Hippocampal formation (tissue), 2 donors: ENCODE results near the gene CAPS2.
"Not testable (repeated sequence)": the region's sequence is repeated elsewhere in the genome, so short reads cannot be mapped to it uniquely, and the experiment has no call there.

ENCODE experiments used
- DNase-seq, 2 donors: peaks; one replicate each; lab custom pipeline; 2025; lab: John Stamatoyannopoulos, UW

CAPS2 gene

DNA sequence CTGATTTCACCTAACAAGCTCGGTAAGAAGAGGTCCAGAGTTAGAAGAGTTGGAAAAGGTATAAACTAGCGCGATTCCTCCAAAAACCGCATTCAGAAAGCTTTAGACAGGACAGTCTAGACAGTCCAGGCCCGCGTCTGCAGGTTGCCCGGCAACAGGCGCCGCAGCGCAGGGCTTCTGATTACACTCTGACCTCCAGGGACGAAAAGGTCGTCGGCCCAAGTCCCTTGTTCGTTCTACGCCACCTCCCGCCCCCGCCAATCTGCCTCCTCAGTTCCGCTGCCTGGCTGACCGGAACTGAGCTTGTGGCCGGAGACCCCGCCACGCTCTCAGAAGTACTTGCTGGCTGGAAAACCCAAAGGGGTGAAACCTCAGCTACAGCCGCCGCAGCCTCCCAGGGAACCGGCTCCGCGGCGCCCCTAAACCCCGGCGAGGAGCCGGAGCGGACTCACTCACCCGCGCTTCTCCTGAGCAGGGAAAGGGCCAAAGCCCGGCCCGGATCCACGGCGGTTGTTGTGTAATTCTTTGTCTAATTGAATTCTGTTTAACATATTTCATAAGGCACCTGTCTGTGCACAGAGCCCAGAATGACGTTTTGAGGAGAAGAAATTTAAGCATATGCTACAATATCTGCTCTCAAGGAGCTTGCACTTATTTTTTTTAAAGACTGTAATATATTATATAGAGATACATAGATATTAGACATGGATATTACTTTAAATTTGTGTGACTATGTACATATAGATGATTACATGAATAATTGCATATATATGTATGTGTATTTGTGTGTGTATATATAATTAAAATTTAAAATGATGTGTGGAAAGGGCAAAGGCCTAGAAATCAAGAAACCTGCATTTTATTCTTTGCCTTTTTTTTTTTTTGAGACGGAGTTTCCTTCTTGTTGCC, at the start of gene CAPS2:
CAPS2 (minus strand) TSS at position 407 of the 909 bp plus-strand sequence. CDS start 3,826 bp downstream, outside the sequence.
- peak; percentile 64 to 83 for DNase-seq

DNA sequence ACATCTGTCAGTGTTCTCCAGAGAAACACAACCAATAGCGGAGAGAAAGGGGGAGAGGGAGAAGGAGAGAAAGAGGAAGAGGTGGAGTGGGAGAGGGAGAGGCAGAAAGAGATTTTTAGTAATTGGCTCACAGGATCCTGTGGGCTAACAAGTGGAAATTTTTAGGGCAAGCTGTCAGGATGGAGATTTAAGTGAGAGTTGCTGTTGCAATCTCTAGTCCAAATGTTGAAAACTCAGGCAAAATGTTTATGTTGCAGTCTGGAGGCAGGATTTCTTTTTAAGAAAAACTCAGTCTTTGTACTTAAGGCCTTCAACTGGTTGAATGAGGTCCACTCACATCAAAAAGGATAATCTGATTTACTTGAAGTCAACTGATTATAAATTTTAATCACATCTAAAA, 48.2 kb upstream of the CAPS2 start:
- no peak for DNase-seq

DNA sequence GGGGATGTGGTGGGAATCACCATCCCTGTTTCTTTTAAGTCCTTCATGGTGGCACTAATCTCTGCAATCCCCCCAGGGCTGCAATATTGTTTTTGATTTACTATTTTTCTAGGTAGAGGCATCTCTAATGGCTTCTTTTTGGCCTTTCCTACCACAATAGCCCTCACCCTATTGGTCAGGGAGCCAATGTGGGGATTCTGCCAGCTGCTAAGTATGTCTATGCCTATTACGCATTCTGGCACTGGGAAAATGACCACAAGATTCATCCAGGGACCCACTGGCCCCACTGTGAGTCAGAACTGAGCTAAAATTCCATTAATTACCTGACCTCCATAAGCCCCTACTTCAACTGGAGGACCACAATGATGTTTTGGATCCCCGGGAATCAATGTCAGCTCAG, 44.8 kb upstream of the CAPS2 start:
- DNase-seq = no peak

DNA sequence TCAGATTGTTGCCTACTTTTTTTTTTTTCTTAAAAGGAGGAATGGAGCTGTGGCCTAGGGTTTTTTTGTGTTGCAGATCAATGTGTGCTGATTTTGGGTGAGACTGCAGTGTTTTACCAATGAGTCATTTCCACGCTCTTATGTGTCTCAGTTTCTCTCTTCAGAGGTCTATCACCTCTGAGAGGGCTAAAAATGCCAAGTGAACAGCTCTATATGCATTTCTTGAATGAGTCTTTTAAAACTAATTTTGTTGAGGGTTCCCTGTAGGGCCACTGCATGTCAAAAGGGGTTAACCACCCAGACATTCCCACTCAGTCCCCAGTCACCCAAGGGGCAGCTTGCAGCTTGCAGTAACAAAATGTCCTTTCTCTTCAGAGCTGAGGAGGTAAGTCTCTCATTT, 36.5 kb upstream of the CAPS2 start:
- no peak for DNase-seq

DNA sequence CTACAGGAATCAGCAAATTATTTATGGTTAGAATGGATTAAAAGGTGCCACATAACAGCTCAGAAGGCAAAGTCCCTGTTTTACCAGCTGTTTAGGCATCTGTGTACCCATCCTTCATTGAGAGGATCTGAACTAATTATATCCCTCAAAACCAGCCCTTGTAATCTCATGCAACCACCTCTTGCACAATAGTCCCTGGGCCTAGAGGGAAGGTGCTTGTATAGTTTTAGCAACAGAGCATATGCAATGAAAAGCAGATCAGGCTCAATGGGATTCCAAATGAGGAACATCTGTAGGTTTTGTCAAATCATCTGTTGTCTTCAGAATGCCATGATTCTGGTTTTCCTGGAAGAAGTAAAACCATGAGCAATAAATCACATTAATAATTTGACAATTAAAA, 34.8 kb upstream of the CAPS2 start:
- no peak for DNase-seq

DNA sequence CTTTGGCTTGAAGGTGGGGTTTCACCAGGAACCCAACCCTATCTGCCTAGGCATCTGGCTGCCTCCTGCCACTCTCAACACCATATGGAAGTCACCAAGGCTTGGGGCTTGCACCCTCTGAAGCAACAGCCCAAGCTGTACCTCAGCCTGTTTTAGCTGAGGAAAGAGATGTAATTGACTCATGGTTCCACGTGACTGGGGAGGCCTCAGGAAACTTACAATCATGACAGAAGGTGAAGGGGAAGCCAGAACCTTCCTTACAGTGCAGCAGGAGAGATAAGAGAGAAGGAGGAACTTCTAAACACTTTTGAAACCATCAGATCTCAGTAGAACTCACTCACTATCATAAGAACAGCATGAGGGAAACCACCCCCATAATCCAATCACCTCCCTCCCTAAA, 31.3 kb upstream of the CAPS2 start:
- no peak for DNase-seq

DNA sequence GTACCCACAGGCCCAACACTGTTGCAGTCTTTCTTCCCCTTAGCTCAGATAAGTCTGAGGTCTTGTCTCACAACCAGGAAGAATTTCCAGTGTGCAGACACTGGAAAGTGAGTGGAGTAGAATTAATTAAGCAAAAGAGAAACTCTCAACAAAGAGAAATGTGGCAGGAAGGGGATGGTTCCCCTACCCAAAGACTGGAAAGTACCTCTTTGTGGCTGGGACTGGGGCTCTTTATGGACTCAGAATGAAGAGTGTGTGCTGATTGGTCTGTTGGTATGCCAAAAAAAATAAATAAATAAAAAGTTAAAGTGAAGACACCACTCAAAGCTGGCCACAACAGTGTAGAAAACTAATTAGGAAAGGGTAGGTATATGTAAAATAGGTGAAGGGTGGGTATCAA, 30.8 kb upstream of the CAPS2 start:
- no peak for DNase-seq

DNA sequence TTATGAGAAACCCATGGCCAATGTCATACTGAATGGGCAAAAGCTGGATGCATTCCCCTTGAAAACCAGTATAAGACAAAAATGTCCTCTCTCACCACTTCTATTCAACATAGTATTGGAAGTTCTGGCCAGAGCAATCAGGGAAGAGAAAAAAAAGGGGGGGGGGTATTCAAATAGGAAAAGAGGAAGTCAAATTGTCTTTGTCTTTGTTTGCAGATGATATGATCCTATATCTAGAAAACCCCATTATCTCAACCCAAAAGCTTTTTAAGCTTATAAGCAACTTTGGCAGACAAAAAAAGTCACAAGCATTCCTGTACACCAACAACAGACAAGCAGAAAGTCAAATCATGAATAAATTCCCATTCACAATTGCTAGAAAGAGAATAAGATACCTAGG, 23.9 kb upstream of the CAPS2 start:
- DNase-seq = no peak

DNA sequence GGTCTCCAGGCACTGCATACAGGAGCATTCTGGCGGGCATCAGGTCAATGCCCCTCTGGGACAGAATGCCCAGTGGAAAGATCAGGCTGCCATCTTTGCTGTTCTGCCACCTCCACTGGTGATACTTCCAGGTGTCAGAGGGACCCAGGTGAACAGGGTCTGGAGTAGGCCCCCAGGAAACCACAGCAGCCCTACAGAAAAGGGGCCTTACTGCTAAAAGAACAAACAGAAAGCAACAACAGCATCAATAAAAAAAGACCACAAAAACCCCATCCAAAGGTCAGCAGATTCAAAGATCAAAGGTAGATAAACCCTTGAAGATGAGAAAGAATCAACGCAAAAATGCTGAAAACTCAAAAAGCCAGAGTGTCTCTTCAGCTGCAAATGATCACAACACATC, 20.3 kb upstream of the CAPS2 start:
- no peak for DNase-seq

DNA sequence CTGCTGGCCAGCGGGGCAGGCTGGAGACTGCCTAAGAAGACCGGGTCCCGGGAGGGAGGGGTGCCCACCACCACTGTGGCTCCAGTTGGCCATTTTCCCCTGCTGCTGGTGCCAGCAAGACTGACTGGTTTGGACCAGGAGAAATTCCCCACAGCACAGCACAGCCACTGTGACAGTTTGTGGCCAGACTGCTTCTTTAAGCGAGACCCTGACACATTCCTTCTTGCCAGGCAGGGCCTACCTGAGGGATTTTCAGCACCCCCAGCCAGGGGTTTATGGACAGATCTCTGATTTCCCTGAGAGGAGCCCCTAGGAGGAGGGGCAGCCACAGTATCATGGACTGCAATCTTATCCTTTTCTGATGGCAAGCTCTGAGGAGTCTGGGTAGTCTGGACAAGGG, 19.8 kb upstream of the CAPS2 start:
- DNase-seq = no peak

DNA sequence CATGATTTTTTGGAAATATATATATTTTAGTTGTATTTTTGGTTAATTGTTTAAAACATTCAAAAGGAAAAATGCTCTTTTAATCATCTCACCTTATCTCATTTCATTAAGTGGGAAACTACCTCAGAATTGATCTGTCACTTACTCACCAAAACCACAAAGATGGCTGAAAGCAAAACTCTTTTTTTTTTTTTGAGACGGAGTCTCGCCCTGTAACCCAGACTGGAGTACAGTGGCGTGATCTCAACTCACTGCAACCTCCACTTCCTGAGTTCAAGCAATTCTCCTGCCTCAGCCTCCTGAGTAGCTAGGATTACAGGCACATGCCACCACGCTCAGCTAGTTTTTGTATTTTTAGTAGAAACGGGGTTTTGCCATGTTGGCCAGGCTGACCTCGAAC, 16.1 kb upstream of the CAPS2 start:
- not testable (repeated sequence) for DNase-seq

DNA sequence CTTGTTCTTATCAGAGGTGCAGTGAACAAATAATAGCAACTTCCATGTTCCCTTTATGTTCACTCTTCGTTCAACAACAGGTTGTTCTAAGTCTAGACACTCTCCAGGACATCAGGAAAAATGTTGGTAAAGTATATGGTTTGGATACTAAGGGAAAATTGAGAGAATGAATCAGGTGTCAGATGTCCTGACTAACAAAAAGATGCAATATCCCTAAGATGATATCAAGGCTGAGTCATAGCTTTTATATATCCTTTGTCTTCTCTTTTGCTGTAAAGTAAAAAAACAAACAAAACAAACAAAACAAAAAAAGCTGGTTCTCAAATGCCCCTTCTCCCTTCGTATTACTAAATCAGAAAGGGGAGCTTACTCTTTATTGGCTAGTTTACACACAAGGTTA, 15.4 kb upstream of the CAPS2 start:
- DNase-seq = no peak

DNA sequence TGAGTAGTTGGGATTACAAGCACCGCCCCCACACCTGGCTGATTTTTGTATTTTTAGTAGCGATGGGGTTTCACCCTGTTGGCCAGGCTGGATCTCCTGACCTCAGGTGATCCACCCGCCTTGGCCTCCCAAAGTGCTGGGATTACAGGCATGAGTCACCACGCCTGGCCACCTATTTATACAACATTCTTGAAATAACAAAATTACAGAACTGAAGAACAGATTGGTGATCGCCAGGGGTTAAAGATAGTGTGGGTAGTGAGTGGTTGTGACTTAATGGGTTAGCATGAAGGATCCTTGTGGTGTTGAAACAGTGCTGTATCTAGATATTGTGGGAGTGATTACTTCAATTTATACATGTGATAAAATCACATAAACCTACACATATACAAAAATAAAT, 11.7 kb upstream of the CAPS2 start:
- no peak for DNase-seq

DNA sequence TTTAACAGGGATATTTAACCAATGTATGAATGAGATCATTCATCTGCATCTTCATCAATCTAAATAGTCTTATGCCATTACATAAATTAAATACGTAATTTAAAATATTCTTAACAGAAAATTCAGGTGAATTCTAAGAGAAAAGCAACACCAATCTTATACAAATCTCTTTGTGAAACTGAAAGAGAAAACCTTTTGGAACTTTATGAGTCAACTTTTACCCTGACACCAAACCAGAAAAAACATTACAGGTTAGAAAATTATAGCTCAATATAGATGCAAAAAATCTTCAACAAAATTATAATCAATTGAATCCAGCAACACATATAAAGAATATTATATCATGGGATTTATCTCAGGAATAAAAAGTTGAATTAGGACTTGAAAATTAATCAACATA, 7.8 kb upstream of the CAPS2 start:
- DNase-seq = no peak

DNA sequence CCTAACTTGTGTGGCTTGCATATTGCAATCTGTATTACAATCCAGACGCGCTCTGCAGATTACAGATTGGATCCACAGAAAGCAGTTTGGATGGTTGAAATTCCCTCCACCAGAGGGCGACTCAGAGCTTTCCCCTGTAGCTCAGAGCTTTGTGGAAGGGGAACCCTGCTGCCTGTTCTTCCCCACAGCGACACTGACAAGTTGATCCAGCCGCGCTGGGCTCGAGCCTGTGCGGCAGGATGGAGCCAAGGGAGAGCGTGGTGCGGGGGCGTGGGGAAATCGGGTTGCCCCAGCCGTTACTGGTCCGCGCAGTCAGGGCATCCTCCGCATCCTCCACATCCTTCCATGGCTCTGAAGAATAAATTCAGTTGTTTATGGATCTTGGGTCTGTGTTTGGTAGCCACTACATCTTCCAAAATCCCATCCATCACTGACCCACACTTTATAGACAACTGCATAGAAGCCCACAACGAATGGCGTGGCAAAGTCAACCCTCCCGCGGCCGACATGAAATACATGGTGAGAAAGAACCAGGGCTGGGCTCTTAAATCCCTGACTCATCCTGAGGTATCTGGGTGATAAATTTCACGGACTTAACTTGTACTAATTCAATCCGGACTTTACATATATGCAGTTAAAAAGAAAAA, 4.4 kb upstream of the CAPS2 start, which contains the start of gene GLIPR1L1:
GLIPR1L1 (plus strand) TSS at position 287 of the 647 bp plus-strand sequence; CDS start at position 346, 59 bp downstream.
- peak; percentile 82 to 88 for DNase-seq

DNA sequence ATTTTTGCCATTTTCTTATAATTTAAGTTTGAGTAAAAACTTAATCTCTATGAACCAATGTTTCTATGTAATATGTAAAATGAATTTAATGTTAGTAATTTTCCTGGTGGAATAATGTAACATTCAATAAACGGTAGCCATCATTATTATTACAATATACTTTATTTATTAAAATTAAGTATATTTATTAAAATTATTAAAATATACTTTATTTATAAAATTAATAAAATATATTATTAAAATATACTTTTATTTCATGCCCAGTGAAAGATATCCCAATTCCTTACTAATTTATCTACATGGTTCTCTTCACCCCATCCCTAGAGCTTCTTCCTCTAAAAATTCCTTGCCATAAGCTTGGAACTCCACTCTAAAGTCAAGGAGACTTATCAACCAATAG, 2.5 kb downstream of the CAPS2 start:
- DNase-seq = no peak

DNA sequence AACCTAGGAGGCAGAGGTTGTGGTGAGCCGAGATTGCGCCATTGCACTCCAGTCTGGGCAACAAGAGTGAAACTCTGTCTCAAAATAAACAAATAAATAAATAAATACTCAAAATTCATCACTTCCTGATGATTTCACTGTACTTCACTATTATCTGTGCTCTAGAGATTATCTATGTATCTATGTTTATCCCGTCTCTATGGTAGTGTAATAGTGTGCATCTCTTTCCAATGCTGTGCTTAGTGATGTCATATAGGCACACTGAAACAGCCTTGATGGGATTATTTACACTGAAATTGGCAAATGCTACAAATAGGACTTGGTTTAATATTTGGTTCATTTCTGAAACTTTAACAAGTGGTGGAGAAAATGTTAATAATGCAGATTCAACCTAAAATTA, 6.5 kb downstream of the CAPS2 start:
- no peak for DNase-seq

DNA sequence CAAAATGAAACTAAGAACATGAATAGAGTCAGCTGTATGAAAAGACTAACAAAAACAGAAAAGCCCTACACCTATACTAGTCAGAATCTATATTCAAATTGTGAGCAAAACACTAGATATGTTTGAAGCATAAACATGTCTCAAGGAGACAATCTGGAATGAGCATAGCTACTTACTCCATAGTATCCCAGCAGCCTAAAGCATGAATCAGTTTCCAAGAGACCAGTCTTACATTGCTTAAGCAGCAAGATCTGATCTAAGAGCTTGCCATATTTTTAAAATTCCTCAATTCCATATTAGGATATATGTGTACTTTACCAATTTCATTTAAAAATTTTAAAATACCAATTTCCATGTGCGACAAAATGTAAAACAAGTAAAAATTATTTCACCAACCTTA, 7.7 kb downstream of the CAPS2 start:
- DNase-seq = no peak

DNA sequence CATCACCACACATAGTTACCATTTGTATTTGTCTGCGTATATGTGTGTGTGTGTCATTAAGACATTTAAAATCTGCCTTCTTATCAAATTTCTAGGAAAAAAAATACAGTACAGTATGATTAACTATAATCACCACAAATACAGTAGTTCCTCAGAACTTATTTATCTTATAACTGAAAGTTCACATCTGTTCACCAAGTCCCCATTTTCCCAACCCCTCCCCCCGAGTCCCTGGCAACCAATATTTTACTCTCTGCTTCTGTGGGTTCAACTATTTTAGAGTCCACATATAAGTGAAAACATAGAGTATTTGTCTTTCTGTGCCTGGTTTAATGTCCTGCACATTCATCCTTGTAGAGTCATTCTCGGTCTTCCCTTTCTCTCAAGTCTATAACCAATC, 12.3 kb downstream of the CAPS2 start:
- no peak for DNase-seq

DNA sequence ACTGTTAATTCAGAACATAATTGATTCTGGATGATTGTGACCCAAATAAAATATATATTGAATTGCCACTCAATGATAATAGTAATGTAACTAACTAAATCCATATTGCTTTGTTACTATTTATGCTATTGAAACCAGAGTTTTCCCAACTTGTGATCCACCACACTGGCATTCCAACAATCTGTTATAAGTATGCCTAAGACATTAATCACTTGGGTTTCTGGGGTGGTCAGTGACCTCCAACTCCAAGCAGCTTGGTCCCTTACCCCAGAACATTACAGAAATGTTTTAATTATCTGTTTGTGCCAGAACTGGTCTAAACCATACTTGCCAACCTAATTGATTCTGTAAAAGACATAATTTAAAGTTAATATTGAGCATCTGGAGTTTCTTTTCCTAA, 14.6 kb downstream of the CAPS2 start:
- no peak for DNase-seq

DNA sequence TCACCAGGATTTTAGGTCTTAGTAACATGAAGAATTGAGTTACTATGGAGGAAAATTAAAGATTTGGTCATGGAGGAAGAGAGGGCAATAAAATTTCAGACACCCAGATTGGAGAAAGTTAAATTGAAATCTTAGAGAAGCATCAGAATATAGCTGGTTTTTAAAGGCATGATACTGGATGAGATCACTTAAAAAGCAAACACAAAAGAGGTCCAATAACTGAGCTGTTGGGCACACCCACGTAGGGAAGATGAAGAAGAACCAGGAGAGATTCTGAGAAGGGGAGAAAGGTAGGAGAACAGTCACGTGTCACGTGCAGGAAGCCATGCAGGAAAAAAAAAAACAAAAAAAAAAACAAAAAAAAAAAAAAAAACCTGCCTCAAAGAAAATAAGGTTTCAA, 18.8 kb downstream of the CAPS2 start:
- no peak for DNase-seq

DNA sequence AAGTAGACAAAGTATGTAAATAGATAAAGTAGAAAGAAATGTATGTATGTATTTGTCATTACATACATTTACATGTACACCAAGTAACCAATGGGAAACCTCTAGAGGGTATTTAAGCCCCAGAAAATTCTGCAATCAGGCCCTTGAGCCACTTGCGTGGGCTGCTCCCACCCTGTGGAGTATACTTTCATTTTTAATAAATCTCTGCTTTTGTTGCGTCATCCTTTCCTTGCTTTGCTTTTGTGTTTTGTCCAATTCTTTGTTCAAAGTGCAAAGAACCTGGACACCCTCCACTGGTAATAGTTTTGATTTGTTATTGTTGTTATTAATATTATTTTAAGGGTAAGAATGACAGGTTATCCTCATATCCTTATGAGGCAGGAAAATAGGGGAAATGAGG, 21.8 kb downstream of the CAPS2 start:
- DNase-seq = no peak
